Activated CD4-positive, alpha-beta T cell treated with anti-CD3 and anti-CD28 coated beads, Interleukin-2, amount 50 U/mL, for 48 hours (primary cell): ENCODE measurements around the gene PAPLN.

Experiments
- DNase-seq, 2 experiments: peaks; one replicate each; pipeline ENCODE4 v3.0.0-alpha.2; 2020

Gene PAPLN

GRCh38 chr14:73246387-73247150 is 9.3 kb downstream of the PAPLN start:
- no peak for DNase-seq

- DNase-seq: no peak
Measured at GRCh38 chr14:73248108-73248868, 11.0 kb downstream of the PAPLN start.

GRCh38 chr14:73249108-73249507 is 11.8 kb downstream of the PAPLN start:
- DNase-seq: no peak

GRCh38 chr14:73249564-73250316 is 12.4 kb downstream of the PAPLN start:
- DNase-seq: no peak

- no peak for DNase-seq
Measured at GRCh38 chr14:73250317-73250713, 13.0 kb downstream of the PAPLN start.

GRCh38 chr14:73250781-73251500 is 13.6 kb downstream of the PAPLN start:
- no peak for DNase-seq

GRCh38 chr14:73251516-73252215 is 14.4 kb downstream of the PAPLN start:
- DNase-seq: no peak

- DNase-seq: no peak
Measured at GRCh38 chr14:73252491-73253322, 15.4 kb downstream of the PAPLN start.

- no peak for DNase-seq
Measured at GRCh38 chr14:73253323-73253610, 16.0 kb downstream of the PAPLN start.

GRCh38 chr14:73253721-73254120 is 16.4 kb downstream of the PAPLN start:
- DNase-seq: no peak

- no peak for DNase-seq
Measured at GRCh38 chr14:73254247-73255004, 17.1 kb downstream of the PAPLN start.

GRCh38 chr14:73255005-73255400 is 17.7 kb downstream of the PAPLN start:
- no peak for DNase-seq

- DNase-seq: no peak
Measured at GRCh38 chr14:73255693-73256225, 18.5 kb downstream of the PAPLN start.

- DNase-seq: no peak
Measured at GRCh38 chr14:73258076-73258475, 20.8 kb downstream of the PAPLN start.

- DNase-seq: no peak
Measured at GRCh38 chr14:73258845-73259611, 21.7 kb downstream of the PAPLN start.

GRCh38 chr14:73259837-73260236 is 22.5 kb downstream of the PAPLN start:
- DNase-seq: no peak

GRCh38 chr14:73260574-73260973 is 23.3 kb downstream of the PAPLN start:
- DNase-seq: no peak

GRCh38 chr14:73261075-73261474 is 23.8 kb downstream of the PAPLN start:
- no peak for DNase-seq

GRCh38 chr14:73261520-73262426 is 24.5 kb downstream of the PAPLN start:
- no peak for DNase-seq
